ENCODE data around the gene FAM89A. TPM values are rescaled to one million over a fixed set of nuclear protein-coding genes. Genes with fewer than 3 reads are reported as not detected.

The FAM89A gene
- total and polyA plus RNA-seq, 2 of the 13 experiments (the other 11 are each of a cell fraction or from before 2014, with no cell fraction given): 0.35 to 0.44 TPM

DNA sequence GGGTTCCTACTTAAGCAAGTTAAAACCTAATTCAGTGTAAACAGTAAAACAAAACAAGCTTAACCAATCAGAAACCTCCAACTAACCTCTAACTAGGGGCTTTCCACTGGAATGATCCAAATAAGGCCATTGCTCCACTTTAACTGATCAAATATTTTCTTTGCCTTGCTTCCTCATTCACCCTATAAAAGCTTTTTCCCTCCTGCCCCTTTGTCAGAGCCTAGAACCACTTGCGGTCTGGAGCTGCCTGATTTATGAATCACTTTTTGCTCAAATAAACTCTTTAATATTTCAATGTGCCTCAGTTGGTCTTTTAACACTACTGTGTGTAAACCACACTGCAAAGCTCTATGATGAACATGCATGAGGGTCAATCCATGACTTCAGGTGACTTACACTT is 4.5 kb upstream of the FAM89A start:
- no peak overlapping the region for H3K4me3 ChIP-seq (replicated peaks in 1 of 3; ENCODE audit: insufficient read depth in 1 of 3, low read depth in 2 of 3, low read length in 3 of 3)
- in situ Hi-C loops (cut with HindIII; ENCODE audit: extremely low pct_ligation_motif_present, low pct_unique_long_range_greater_than_20kb): no loop called here
- peaks cover 14% of the 10 kb centered on the region for H3K9me3 ChIP-seq (ENCODE audit: low read length)
- 73% methylated on average over 1 of the region's 1 CpG for WGBS (ENCODE audit: low lambda C conversion rate)
- DNase-seq (ENCODE audit: low spot score) (no peak), ATAC-seq (no peak), FAIRE-seq (no peak)
- H4K20me1 ChIP-seq (ENCODE audit: insufficient read depth, low read length): no peaks in the 10 kb centered on the region
- intact Hi-C loops (cut with micrococcal nuclease; ENCODE audit: unreplicated experiment): no loop called here
- H3K36me3 ChIP-seq (replicated peaks in 1 of 2; ENCODE audit: control insufficient read depth in 1 of 2, insufficient read depth in 2 of 2, low read length in 2 of 2): no peaks in the 10 kb centered on the region
- TF ChIP-seq, protein P1, sequence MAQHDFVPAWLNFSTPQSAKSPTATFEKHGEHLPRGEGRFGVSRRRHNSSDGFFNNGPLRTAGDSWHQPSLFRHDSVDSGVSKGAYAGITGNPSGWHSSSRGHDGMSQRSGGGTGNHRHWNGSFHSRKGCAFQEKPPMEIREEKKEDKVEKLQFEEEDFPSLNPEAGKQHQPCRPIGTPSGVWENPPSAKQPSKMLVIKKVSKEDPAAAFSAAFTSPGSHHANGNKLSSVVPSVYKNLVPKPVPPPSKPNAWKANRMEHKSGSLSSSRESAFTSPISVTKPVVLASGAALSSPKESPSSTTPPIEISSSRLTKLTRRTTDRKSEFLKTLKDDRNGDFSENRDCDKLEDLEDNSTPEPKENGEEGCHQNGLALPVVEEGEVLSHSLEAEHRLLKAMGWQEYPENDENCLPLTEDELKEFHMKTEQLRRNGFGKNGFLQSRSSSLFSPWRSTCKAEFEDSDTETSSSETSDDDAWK (CRISPR knock-in tag; IDR thresholded peaks at IDR 0.05): no peak
- TF ChIP-seq ZNF3 (CRISPR knock-in tag; IDR thresholded peaks at IDR 0.05) (no peak), TAF1 (CRISPR knock-in tag; IDR thresholded peaks at IDR 0.05) (no peak), GPN1 (CRISPR knock-in tag; IDR thresholded peaks at IDR 0.05; ENCODE audit: borderline replicate concordance) (no peak), CHCHD3 (CRISPR knock-in tag; IDR thresholded peaks at IDR 0.05) (no peak), ZNF780A (CRISPR knock-in tag; IDR thresholded peaks at IDR 0.05) (no peak), SMAD3 (CRISPR knock-in tag; IDR thresholded peaks at IDR 0.05) (no peak), SIN3A (IDR thresholded peaks at IDR 0.05; ENCODE audit: borderline replicate concordance, low read depth, low read length) (no peak)
- no peak overlapping the region for H2AFZ ChIP-seq (ENCODE audit: low read length)
- H3K27ac ChIP-seq (ENCODE audit: extremely low read length, insufficient read depth, low read length): no peak overlapping the region
- no peaks in the 10 kb centered on the region for H3K79me2 ChIP-seq (ENCODE audit: insufficient read depth, low read length)
- ChIA-PET POLR2A (no interaction called here), CTCF (ENCODE audit: low intra/inter-chr PET ratio, low total read pairs) (no interaction called here)
- no TSS peak for BruUV-seq (replicated peaks)
- peaks cover 10% of the 10 kb centered on the region; the same call in 1 of the 2 replicates for H3K4me1 ChIP-seq (ENCODE audit: insufficient read depth, low read length)
- no peak overlapping the region for H3K9ac ChIP-seq (ENCODE audit: insufficient read depth, low read depth, low read length)
- peaks cover 4 to 25% of the 10 kb centered on the region in 2 experiments; a peak in 4 of 5 replicates for H3K27me3 ChIP-seq (ENCODE audit: control insufficient read depth in 1 of 2, insufficient read depth in 2 of 2, low read length in 2 of 2)
- no peak overlapping the region for H3K4me2 ChIP-seq (ENCODE audit: low read depth, low read length)

DNA sequence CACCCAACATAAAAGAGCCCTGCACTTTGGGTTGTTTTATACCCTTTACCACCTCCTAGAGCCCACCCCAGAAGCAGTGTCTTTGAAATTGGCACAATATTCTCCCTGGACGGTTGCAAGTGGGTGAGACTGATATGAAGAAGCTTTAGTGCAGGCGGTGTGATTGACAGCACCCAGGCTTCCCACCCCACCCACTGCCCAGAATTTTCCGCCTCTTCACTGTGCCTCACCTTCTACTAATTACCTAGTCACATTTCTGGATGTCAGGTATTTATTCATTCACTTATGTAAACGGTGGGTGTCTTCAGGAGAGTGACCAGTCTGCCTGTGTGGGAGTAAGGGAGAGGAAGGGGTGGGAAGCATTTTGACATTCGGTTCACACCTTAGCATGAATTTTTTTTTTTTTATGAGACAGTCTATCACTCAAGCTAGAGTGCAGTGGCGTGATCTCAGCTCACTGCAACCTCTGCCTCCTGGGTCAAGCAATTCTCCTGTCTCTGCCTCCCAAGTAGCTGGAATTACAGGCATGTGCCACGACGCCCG is 1.7 kb upstream of the FAM89A start:
- no peak for DNase-seq (ENCODE audit: low spot score)
- Histone ChIP-seq H3K79me2 (ENCODE audit: insufficient read depth, low read length) (no peaks in the 10 kb centered on the region), H3K9me3 (ENCODE audit: low read length) (peaks cover 14% of the 10 kb centered on the region), H3K27me3 (ENCODE audit: control insufficient read depth in 1 of 2, insufficient read depth in 2 of 2, low read length in 2 of 2) (peaks cover 7 to 46% of the 10 kb centered on the region in 2 experiments), H3K4me3 (replicated peaks in 1 of 3; ENCODE audit: insufficient read depth in 1 of 3, low read depth in 2 of 3, low read length in 3 of 3) (no peak overlapping the region), H3K4me1 (ENCODE audit: insufficient read depth, low read length) (peaks cover 18% of the 10 kb centered on the region), H3K4me2 (ENCODE audit: low read depth, low read length) (no peak overlapping the region), H4K20me1 (ENCODE audit: insufficient read depth, low read length) (no peaks in the 10 kb centered on the region), H3K36me3 (replicated peaks in 1 of 2; ENCODE audit: control insufficient read depth in 1 of 2, insufficient read depth in 2 of 2, low read length in 2 of 2) (no peaks in the 10 kb centered on the region), H2AFZ (ENCODE audit: low read length) (no peak overlapping the region), H3K9ac (ENCODE audit: insufficient read depth, low read depth, low read length) (no peak overlapping the region), H3K27ac (ENCODE audit: extremely low read length, insufficient read depth, low read length) (no peak overlapping the region)
- WGBS (ENCODE audit: low lambda C conversion rate): 49% methylated on average over 9 of the region's 9 CpGs
- BruUV-seq (replicated peaks): no TSS peak
- no peak for FAIRE-seq
- ChIA-PET POLR2A (no interaction called here), CTCF (ENCODE audit: low intra/inter-chr PET ratio, low total read pairs) (no interaction called here)
- in situ Hi-C loops (cut with HindIII; ENCODE audit: extremely low pct_ligation_motif_present, low pct_unique_long_range_greater_than_20kb) (no loop called here), intact Hi-C loops (cut with micrococcal nuclease; ENCODE audit: unreplicated experiment) (no loop called here)
- ATAC-seq: no peak
- TF ChIP-seq, protein P2, sequence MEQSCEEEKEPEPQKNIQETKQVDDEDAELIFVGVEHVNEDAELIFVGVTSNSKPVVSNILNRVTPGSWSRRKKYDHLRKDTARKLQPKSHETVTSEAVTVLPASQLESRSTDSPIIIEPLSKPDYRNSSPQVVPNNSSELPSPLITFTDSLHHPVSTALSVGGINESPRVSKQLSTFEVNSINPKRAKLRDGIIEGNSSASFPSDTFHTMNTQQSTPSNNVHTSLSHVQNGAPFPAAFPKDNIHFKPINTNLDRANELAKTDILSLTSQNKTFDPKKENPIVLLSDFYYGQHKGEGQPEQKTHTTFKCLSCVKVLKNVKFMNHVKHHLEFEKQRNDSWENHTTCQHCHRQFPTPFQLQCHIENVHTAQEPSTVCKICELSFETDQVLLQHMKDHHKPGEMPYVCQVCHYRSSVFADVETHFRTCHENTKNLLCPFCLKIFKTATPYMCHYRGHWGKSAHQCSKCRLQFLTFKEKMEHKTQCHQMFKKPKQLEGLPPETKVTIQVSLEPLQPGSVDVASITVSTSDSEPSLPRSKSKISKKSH (CRISPR knock-in tag; IDR thresholded peaks at IDR 0.05; ENCODE audit: borderline replicate concordance): no peak
- TF ChIP-seq ZSCAN20 (CRISPR knock-in tag; IDR thresholded peaks at IDR 0.05; ENCODE audit: borderline replicate concordance) (no peak), NRL (CRISPR knock-in tag; IDR thresholded peaks at IDR 0.05; ENCODE audit: borderline replicate concordance) (no peak)
- TF ChIP-seq, protein P3, sequence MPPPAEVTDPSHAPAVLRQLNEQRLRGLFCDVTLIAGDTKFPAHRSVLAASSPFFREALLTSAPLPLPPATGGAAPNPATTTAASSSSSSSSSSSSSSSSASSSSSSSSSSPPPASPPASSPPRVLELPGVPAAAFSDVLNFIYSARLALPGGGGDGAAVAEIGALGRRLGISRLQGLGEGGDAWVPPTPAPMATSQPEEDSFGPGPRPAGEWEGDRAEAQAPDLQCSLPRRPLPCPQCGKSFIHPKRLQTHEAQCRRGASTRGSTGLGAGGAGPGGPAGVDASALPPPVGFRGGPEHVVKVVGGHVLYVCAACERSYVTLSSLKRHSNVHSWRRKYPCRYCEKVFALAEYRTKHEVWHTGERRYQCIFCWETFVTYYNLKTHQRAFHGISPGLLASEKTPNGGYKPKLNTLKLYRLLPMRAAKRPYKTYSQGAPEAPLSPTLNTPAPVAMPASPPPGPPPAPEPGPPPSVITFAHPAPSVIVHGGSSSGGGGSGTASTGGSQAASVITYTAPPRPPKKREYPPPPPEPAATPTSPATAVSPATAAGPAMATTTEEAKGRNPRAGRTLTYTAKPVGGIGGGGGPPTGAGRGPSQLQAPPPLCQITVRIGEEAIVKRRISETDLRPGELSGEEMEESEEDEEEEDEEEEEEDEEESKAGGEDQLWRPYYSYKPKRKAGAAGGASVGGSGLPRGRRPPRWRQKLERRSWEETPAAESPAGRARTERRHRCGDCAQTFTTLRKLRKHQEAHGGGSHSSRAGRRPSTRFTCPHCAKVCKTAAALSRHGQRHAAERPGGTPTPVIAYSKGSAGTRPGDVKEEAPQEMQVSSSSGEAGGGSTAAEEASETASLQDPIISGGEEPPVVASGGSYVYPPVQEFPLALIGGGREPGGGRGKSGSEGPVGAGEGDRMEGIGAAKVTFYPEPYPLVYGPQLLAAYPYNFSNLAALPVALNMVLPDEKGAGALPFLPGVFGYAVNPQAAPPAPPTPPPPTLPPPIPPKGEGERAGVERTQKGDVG (CRISPR knock-in tag; IDR thresholded peaks at IDR 0.05; ENCODE audit: borderline replicate concordance): no peak

Measured in HepG2 (cell line).